H1 (cell line): ENCODE data around the gene E2F1. TPM values are rescaled to one million over a fixed set of nuclear protein-coding genes. Genes with fewer than 3 reads are reported as not detected.

Experiments used
- CTCF ChIA-PET: fragments of 300-600 bp; sonication (Branson Sonifier 250); formaldehyde crosslinking; loops from one replicate; lab custom pipeline; 2021; ENCODE audit not compliant: partially characterized antibody; lab: Charles Lee
- POLR2A ChIA-PET: fragments of 300-600 bp; sonication (Branson Sonifier 250); formaldehyde crosslinking; loops from one replicate; lab custom pipeline; 2021; ENCODE audit warnings: inconsistent platforms; ENCODE audit not compliant: partially characterized antibody; lab: Charles Lee
- DNase-seq, 2 experiments: peaks; one replicate each; pipeline versions ENCODE4 v3.0.0 to v3.0.0-alpha.2; 2010 to 2022; ENCODE audit warnings: low spot score in 2 of 2, low read depth in 1 of 2, mixed read lengths in 1 of 2
- FAIRE-seq: peaks from 2 replicates; lab custom pipeline; 2011; peaks lifted over from hg19 to GRCh38; lab: Jason Lieb, UNC
- H2AFZ ChIP-seq: 2 replicates; pipeline ENCODE4 v1.8.1; 2012; ENCODE audit warnings: low read length, inconsistent platforms
- H2AK5ac ChIP-seq: 2 replicates; pipeline ENCODE4 v1.6.1; 2013; ENCODE audit warnings: low read depth, low read length
- H2BK120ac ChIP-seq: replicated peaks from 2 replicates; pipeline ENCODE3; 2013; ENCODE audit warnings: low read depth, low read length, inconsistent platforms
- H2BK12ac ChIP-seq: 2 replicates; pipeline ENCODE4 v1.6.1; 2013; ENCODE audit warnings: low read depth, low read length
- H2BK15ac ChIP-seq: 2 replicates; pipeline ENCODE4 v1.6.1; 2013; ENCODE audit warnings: low read length
- H2BK20ac ChIP-seq: 2 replicates; pipeline ENCODE4 v1.6.1; 2013; ENCODE audit warnings: low read length
- H2BK5ac ChIP-seq: 2 replicates; pipeline ENCODE4 v1.6.1; 2013; ENCODE audit warnings: low read depth, low read length
- H3K14ac ChIP-seq: 2 replicates; pipeline ENCODE4 v1.6.1; 2013; ENCODE audit warnings: inconsistent platforms; ENCODE audit not compliant: insufficient read length
- H3K18ac ChIP-seq: 2 replicates; pipeline ENCODE4 v1.6.1; 2013; ENCODE audit warnings: low read length; ENCODE audit errors: extremely low read depth
- H3K23ac ChIP-seq: 2 replicates; pipeline ENCODE4 v1.6.1; 2013; ENCODE audit warnings: inconsistent platforms; ENCODE audit not compliant: insufficient read length
- H3K23me2 ChIP-seq: 2 replicates; pipeline ENCODE4 v1.6.1; 2013; ENCODE audit warnings: low read depth, low read length
- H3K27ac ChIP-seq: 2 replicates; pipeline ENCODE4 v1.6.1; 2011; ENCODE audit warnings: low read depth, low read length, inconsistent platforms
- H3K27me3 ChIP-seq, 4 experiments: replicated peaks in 1 of 4; 1 replicate in 1 of 4; 2 replicates in 3 of 4; pipeline versions ENCODE4 v1.6.1 to v1.8.1; 2011 to 2013; ENCODE audit warnings: low read length in 3 of 4, mild to moderate bottlenecking in 3 of 4, inconsistent platforms in 2 of 4, mixed read lengths in 2 of 4, moderate library complexity in 1 of 4; ENCODE audit not compliant: control insufficient read depth in 3 of 4, insufficient read depth in 3 of 4; ENCODE audit errors: extremely low read depth in 1 of 4
- H3K36me3 ChIP-seq, 4 experiments: 2 replicates each; pipeline versions ENCODE4 v1.6.1 to v1.8.1; 2011 to 2013; ENCODE audit warnings: mild to moderate bottlenecking in 4 of 4, low read length in 3 of 4, moderate library complexity in 2 of 4, control low read depth in 1 of 4, inconsistent platforms in 1 of 4; ENCODE audit not compliant: insufficient read depth in 4 of 4, control insufficient read depth in 2 of 4
- H3K4ac ChIP-seq: replicated peaks from 2 replicates; pipeline ENCODE3; 2013; ENCODE audit warnings: low read length, low read depth, mixed read lengths, inconsistent platforms; ENCODE audit not compliant: insufficient read length
- H3K4me1 ChIP-seq, 4 experiments: replicated peaks in 1 of 4; 1 replicate in 1 of 4; 2 replicates in 3 of 4; pipeline versions ENCODE4 v1.6.1 to v1.8.1; 2011 to 2013; ENCODE audit warnings: low read length in 3 of 4, inconsistent platforms in 2 of 4, mixed read lengths in 1 of 4; ENCODE audit not compliant: insufficient read depth in 4 of 4, control insufficient read depth in 3 of 4
- H3K4me2 ChIP-seq, 2 experiments: 2 replicates each; pipeline versions ENCODE4 v1.6.1 to v1.8.1; 2011 to 2013; ENCODE audit warnings: low read depth in 2 of 2, low read length in 2 of 2, control low read depth in 1 of 2, inconsistent platforms in 1 of 2, mild to moderate bottlenecking in 1 of 2; ENCODE audit not compliant: insufficient read depth in 1 of 2
- H3K4me3 ChIP-seq, 4 experiments: fragments of 200-600, 300-600 bp in 1 of 4; sonication (generic), shearing (Covaris generic), sonication (Bioruptor Twin) in 1 of 4; 2 replicates each; pipeline versions ENCODE4 v1.5.1 to v1.8.1; 2011 to 2016; ENCODE audit warnings: low read length in 4 of 4, low read depth in 3 of 4, control low read depth in 2 of 4, inconsistent platforms in 2 of 4, mild to moderate bottlenecking in 2 of 4, mixed read lengths in 1 of 4, moderate library complexity in 1 of 4; ENCODE audit not compliant: insufficient read depth in 2 of 4; ENCODE audit errors: extremely low read depth in 1 of 4
- H3K56ac ChIP-seq: replicated peaks from 2 replicates; pipeline ENCODE3; 2013; ENCODE audit warnings: low read depth, mild to moderate bottlenecking, mixed read lengths, low read length, inconsistent platforms; ENCODE audit not compliant: insufficient read length
- H3K79me1 ChIP-seq: 2 replicates; pipeline ENCODE4 v1.6.1; 2013; ENCODE audit warnings: low read depth, low read length, control low read depth
- H3K79me2 ChIP-seq, 2 experiments: 2 replicates each; pipeline versions ENCODE4 v1.6.1 to v1.8.1; 2012 to 2013; ENCODE audit warnings: low read length in 2 of 2, mild to moderate bottlenecking in 2 of 2, inconsistent platforms in 1 of 2; ENCODE audit not compliant: insufficient read depth in 2 of 2, control insufficient read depth in 1 of 2
- H3K9ac ChIP-seq, 4 experiments: replicated peaks in 1 of 4; 1 replicate in 1 of 4; 2 replicates in 3 of 4; pipeline versions ENCODE4 v1.6.1 to v1.8.1; 2011 to 2013; ENCODE audit warnings: low read depth in 3 of 4, low read length in 3 of 4, control low read depth in 2 of 4, mild to moderate bottlenecking in 2 of 4, moderate library complexity in 2 of 4, inconsistent platforms in 1 of 4; ENCODE audit errors: extremely low read depth in 1 of 4
- H3K9me3 ChIP-seq, 2 experiments: 2 replicates each; pipeline versions ENCODE4 v1.6.1 to v1.8.1; 2012 to 2013; ENCODE audit warnings: mild to moderate bottlenecking in 2 of 2, moderate library complexity in 2 of 2, control low read depth in 1 of 2, inconsistent platforms in 1 of 2, low read depth in 1 of 2, low read length in 1 of 2, mixed read lengths in 1 of 2; ENCODE audit not compliant: insufficient read depth in 2 of 2
- H4K20me1 ChIP-seq, 2 experiments: replicated peaks in 1 of 2; 2 replicates each; pipeline versions ENCODE3 to v1.8.1; 2011 to 2013; ENCODE audit warnings: inconsistent platforms in 2 of 2, low read length in 2 of 2, mild to moderate bottlenecking in 1 of 2; ENCODE audit not compliant: insufficient read depth in 2 of 2, control insufficient read depth in 1 of 2
- H4K5ac ChIP-seq: 2 replicates; pipeline ENCODE4 v1.6.1; 2013; ENCODE audit warnings: low read length, low read depth, mixed read lengths, inconsistent platforms; ENCODE audit not compliant: insufficient read length
- H4K8ac ChIP-seq: 2 replicates; pipeline ENCODE4 v1.8.0; 2013; ENCODE audit warnings: mild to moderate bottlenecking, moderate library complexity, low read length, inconsistent platforms; ENCODE audit not compliant: insufficient read depth; ENCODE audit errors: extremely low read depth
- H4K91ac ChIP-seq: replicated peaks from 2 replicates; pipeline ENCODE3; 2013; ENCODE audit warnings: low read length, mixed read lengths, inconsistent platforms; ENCODE audit not compliant: insufficient read length
- GTF2F1 ChIP-seq: IDR thresholded peaks from 2 replicates; pipeline ENCODE4 v1.6.1; 2012; ENCODE audit warnings: low read depth, low read length, improper control_type of control experiment, borderline replicate concordance
- HDAC2 ChIP-seq, 2 experiments: fragments of 300-600 bp in 1 of 2; sonication (generic) in 1 of 2; IDR thresholded peaks; 2 replicates each; pipeline ENCODE4 v1.6.1; 2011 to 2012; ENCODE audit warnings: low read depth in 2 of 2, low read length in 2 of 2, mild to moderate bottlenecking in 2 of 2, moderate library complexity in 2 of 2, borderline replicate concordance in 1 of 2, inconsistent platforms in 1 of 2
- KDM1A ChIP-seq: fragments of 200-600, 300-600 bp; sonication (generic); IDR thresholded peaks from 2 replicates; pipeline ENCODE4 v1.7.1; 2016; ENCODE audit warnings: mild to moderate bottlenecking, low read length, borderline replicate concordance
- NRF1 ChIP-seq: IDR thresholded peaks from 2 replicates; pipeline ENCODE4 v1.6.1; 2011; ENCODE audit warnings: mild to moderate bottlenecking, low read depth, low read length, improper control_type of control experiment
- POU5F1 ChIP-seq: IDR thresholded peaks from 2 replicates; pipeline ENCODE4 v1.6.1; 2011; ENCODE audit warnings: low read depth, mild to moderate bottlenecking, low read length, moderate library complexity
- RNF2 ChIP-seq: fragments of 200-900, 300-1000 bp; sonication (generic); IDR thresholded peaks from 2 replicates; pipeline ENCODE4 v1.7.1; 2016; ENCODE audit warnings: borderline replicate concordance, low read depth, mild to moderate bottlenecking, antibody characterized with exemption, low read length; ENCODE audit not compliant: poor library complexity, severe bottlenecking; ENCODE audit errors: missing control alignments
- SRF ChIP-seq: IDR thresholded peaks from 2 replicates; pipeline ENCODE4 v1.6.1; 2011; ENCODE audit warnings: mild to moderate bottlenecking, low read depth, low read length, moderate library complexity
- WGBS, 2 experiments: shearing (Covaris generic) in 1 of 2; methylation state at CpG; one replicate each; pipeline versions ENCODE4 v1.1.6 to v1.1.7; 2013 to 2015; ENCODE audit warnings: low lambda C conversion rate in 2 of 2, mixed read lengths in 2 of 2, inconsistent platforms in 1 of 2, low coverage in 1 of 2, missing lambda C conversion rate in 1 of 2; ENCODE audit not compliant: insufficient replicate concordance in 2 of 2, insufficient coverage in 1 of 2, insufficient read length in 1 of 2; ENCODE audit errors: extremely low coverage in 1 of 2, missing lambda C conversion rate in 1 of 2; 5-methylcytosine and 5-hydroxymethylcytosine counted together
- polyA plus RNA-seq, 7 experiments: library from polyadenylated mRNA; depleted of rRNA in 3 of 7; stranded (reverse) in 5 of 7; unstranded in 2 of 7; fragments of >200 nt in 5 of 7; fragments of 200-250 nt in 2 of 7; gene quantifications; 1 replicate in 5 of 7; 2 replicates in 1 of 7; 4 replicates in 1 of 7; pipeline versions ENCODE4 v1.2.1 to v1.2.3, GENCODE V29; 2011 to 2013; ENCODE audit warnings: missing spikeins in 2 of 7, mixed read lengths in 2 of 7
- total RNA-seq: library from RNA; stranded (reverse); fragmentation: NEBNext Ultra II Directional; extraction: Animal tissue kit (Norgen Biotek cat#: 25700); gene quantifications from 2 replicates; pipeline ENCODE4 v1.2.1, GENCODE V29; 2021
- TF ChIP-seq, protein P1 (sequence below): IDR thresholded peaks from 2 replicates; pipeline ENCODE4 v1.6.1; 2012; ENCODE audit warnings: low read length, inconsistent platforms

E2F1 gene
- total and polyA plus RNA-seq, 2 of the 8 experiments (the other 6 are each of a cell fraction or from before 2014, with no cell fraction given): 33.4 to 35.8 TPM

DNA sequence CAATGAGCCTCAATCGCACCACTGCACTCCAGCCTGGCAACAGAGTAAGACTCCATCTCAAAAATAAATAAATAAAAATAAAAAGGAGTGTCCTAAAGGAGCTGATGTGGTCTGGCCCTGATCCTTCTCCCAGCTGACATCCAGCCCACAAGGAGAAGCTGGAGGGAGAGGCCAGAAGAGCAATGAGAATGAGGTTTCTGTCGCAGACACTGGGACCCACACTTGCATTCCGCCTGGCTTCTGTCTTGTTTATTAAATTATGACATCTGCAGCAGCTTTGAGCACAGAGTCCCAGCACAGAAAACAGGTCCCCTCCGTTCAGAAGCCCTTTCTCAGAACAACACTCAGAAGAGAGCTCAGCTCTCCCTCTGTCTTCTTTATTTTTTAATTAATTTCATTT, 10.3 kb upstream of the E2F1 start:
- no peak overlapping the region for H3K4me3 ChIP-seq
- no peak for FAIRE-seq

More for the DNA sequence above, 10.3 kb upstream of the E2F1 start:
- DNase-seq: no peak
- Histone ChIP-seq H2BK120ac (no peak overlapping the region), H3K23me2 (no peaks in the 10 kb centered on the region), H3K27me3 (peaks cover 0 to 2% (median 0%) of the 10 kb centered on the region in 4 experiments; a peak in 1 of 7 replicates), H2BK15ac (no peak overlapping the region), H4K8ac (no peak overlapping the region), H2AFZ (no peak overlapping the region), H3K79me1 (no peaks in the 10 kb centered on the region), H3K9ac (no peak overlapping the region), H3K56ac (no peak overlapping the region), H4K5ac (no peak overlapping the region), H2BK12ac (no peak overlapping the region), H4K91ac (no peak overlapping the region), H3K4ac (no peak overlapping the region), H4K20me1 (no peaks in the 10 kb centered on the region), H2BK5ac (no peak overlapping the region), H3K14ac (no peak overlapping the region), H3K4me2 (no peak overlapping the region), H3K4me1 (peaks cover 0 to 16% (median 9%) of the 10 kb centered on the region in 4 experiments; a peak in 6 of 7 replicates), H3K9me3 (peaks cover 0 to 18% of the 10 kb centered on the region in 2 experiments; a peak in 2 of 4 replicates), H3K36me3 (no peaks in the 10 kb centered on the region; a peak in 1 of 8 replicates), H3K79me2 (no peaks in the 10 kb centered on the region), H2BK20ac (no peak overlapping the region), H2AK5ac (no peak overlapping the region), H3K27ac (no peak overlapping the region), H3K23ac (no peak overlapping the region), H3K18ac (no peak overlapping the region)
- 91% methylated on average over 4 of the region's 4 CpGs; no CpG with 5 or more reads in 1 of the 2 experiments for WGBS, 2 experiments
- TF ChIP-seq HDAC2 (IDR thresholded peaks at IDR 0.05; ENCODE audit: borderline replicate concordance in 1 of 2, low read depth in 2 of 2, low read length in 2 of 2) (no peak), RNF2 (no peak), GTF2F1 (no peak), SRF (no peak), NRF1 (no peak), POU5F1 (no peak), KDM1A (no peak)
- TF ChIP-seq, protein P1, sequence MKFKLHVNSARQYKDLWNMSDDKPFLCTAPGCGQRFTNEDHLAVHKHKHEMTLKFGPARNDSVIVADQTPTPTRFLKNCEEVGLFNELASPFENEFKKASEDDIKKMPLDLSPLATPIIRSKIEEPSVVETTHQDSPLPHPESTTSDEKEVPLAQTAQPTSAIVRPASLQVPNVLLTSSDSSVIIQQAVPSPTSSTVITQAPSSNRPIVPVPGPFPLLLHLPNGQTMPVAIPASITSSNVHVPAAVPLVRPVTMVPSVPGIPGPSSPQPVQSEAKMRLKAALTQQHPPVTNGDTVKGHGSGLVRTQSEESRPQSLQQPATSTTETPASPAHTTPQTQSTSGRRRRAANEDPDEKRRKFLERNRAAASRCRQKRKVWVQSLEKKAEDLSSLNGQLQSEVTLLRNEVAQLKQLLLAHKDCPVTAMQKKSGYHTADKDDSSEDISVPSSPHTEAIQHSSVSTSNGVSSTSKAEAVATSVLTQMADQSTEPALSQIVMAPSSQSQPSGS: no peak
- POLR2A ChIA-PET: interaction anchor here (1.0 to 3.0 kb wide), 2 partner anchors 10 to 11 kb away, joined by 3 to 11 read pairs; no protein-coding TSS in a partner anchor
- CTCF ChIA-PET: interaction anchor here (0.6 to 2.2 kb wide), 3 partner anchors 12 to 179 kb away, joined by 3 to 8 read pairs (median 3); no protein-coding TSS in a partner anchor
